Ovary (tissue), 3 donors: Measurements from ENCODE around the gene CLN3.
"Not testable (repeated sequence)": the region's sequence is repeated elsewhere in the genome, so short reads cannot be mapped to it uniquely, and the experiment has no call there.

ENCODE experiments used
- CTCF ChIP-seq, 3 donors: fragments of 450-650 bp in 2 of 3; fragments of 200-600 bp in 1 of 3; IDR thresholded peaks; one replicate each; pipeline versions ENCODE4 v1.5.1 to v1.8.0; 2016 to 2022; ENCODE audit warnings: antibody characterized with exemption in 3 of 3, mild to moderate bottlenecking in 1 of 3
- EP300 ChIP-seq: sonication (generic); formaldehyde crosslinking; IDR thresholded peaks from one replicate; pipeline ENCODE4 v1.6.1; 2017; ENCODE audit warnings: antibody characterized with exemption
- POLR2A ChIP-seq: fragments of 450-650 bp; IDR thresholded peaks from one replicate; pipeline ENCODE4 v1.6.1; 2017; ENCODE audit warnings: antibody characterized with exemption, mild to moderate bottlenecking, moderate library complexity
- donor health status: DM: no; HTN: no; CAD: no.

GRCh38 chr16:28438899-28439298 is 53.0 kb downstream of the CLN3 start:
- not testable (repeated sequence) for TF ChIP-seq POLR2A; CTCF (IDR thresholded peaks at IDR 0.05); EP300
